ENCODE measurements around the gene AP3M1. TPM values are rescaled to one million over a fixed set of nuclear protein-coding genes. Genes with fewer than 3 reads are reported as not detected.
A peak's percentile ranks its signal among the peaks of the same experiment; 100 is the strongest.
"Not testable (repeated sequence)": the region's sequence is repeated elsewhere in the genome, so short reads cannot be mapped to it uniquely, and the experiment has no call there.

Gene AP3M1
- total and polyA plus RNA-seq, 2 experiments from 2014 or later: 29.1 to 35.6 TPM

- H3K27me3 ChIP-seq (replicated peaks; ENCODE audit: insufficient read depth): no peaks in the 10 kb centered on the region
- H3F3A ChIP-seq (ENCODE audit: insufficient read depth): peaks cover 45% of the 10 kb centered on the region
- peaks cover 87% of the 10 kb centered on the region for H3K79me2 ChIP-seq (ENCODE audit: insufficient read depth)
- H3K4me1 ChIP-seq (ENCODE audit: insufficient read depth): peaks cover 43% of the 10 kb centered on the region
- in situ Hi-C loops (cut with MboI): no loop called here
- H3K9me2 ChIP-seq (ENCODE audit: insufficient read depth): no peaks in the 10 kb centered on the region
- H3K4me2 ChIP-seq (ENCODE audit: unreplicated experiment): peak overlapping the region; percentile 84
- DNase-seq: peak; percentile 39
- peak overlapping the region; percentile 67 for H3K9ac ChIP-seq
- H3K27ac ChIP-seq: peak overlapping the region; percentile 84
- TF ChIP-seq EZH2 (IDR thresholded peaks at IDR 0.05; ENCODE audit: insufficient read depth, poor library complexity, severe bottlenecking) (no peak), EZH2phosphoT487 (IDR thresholded peaks at IDR 0.05; ENCODE audit: insufficient read depth, low read depth) (no peak)
- no peaks in the 10 kb centered on the region for H3K36me3 ChIP-seq (ENCODE audit: low read depth)
- no peaks in the 10 kb centered on the region for H3K9me3 ChIP-seq (ENCODE audit: low read depth)
- H3K4me3 ChIP-seq: peak overlapping the region; percentile 66
- H4K20me1 ChIP-seq (ENCODE audit: insufficient read depth): no peaks in the 10 kb centered on the region
- peak overlapping the region; percentile 40 for H2AFZ ChIP-seq
These were observed 39.9 kb upstream of the AP3M1 start for GRCh38 chr10:74190494-74190893.

- Histone ChIP-seq H3K9ac (peak overlapping the region; percentile 67), H3K36me3 (ENCODE audit: low read depth) (no peaks in the 10 kb centered on the region), H3K4me3 (peak overlapping the region; percentile 66), H3F3A (ENCODE audit: insufficient read depth) (peaks cover 40% of the 10 kb centered on the region), H3K79me2 (ENCODE audit: insufficient read depth) (peaks cover 87% of the 10 kb centered on the region), H4K20me1 (ENCODE audit: insufficient read depth) (no peaks in the 10 kb centered on the region), H3K27ac (peak overlapping the region; percentile 84), H3K4me1 (ENCODE audit: insufficient read depth) (peaks cover 39% of the 10 kb centered on the region), H3K9me2 (ENCODE audit: insufficient read depth) (no peaks in the 10 kb centered on the region), H3K27me3 (replicated peaks; ENCODE audit: insufficient read depth) (no peaks in the 10 kb centered on the region), H3K4me2 (ENCODE audit: unreplicated experiment) (peak overlapping the region; percentile 84), H3K9me3 (ENCODE audit: low read depth) (no peaks in the 10 kb centered on the region), H2AFZ (peak overlapping the region; percentile 40)
- TF ChIP-seq EZH2 (IDR thresholded peaks at IDR 0.05; ENCODE audit: insufficient read depth, poor library complexity, severe bottlenecking) (no peak), EZH2phosphoT487 (IDR thresholded peaks at IDR 0.05; ENCODE audit: insufficient read depth, low read depth) (no peak)
- DNase-seq: peak; percentile 94
- in situ Hi-C loops (cut with MboI): no loop called here
- 0% methylated on average over 3 of the region's 3 CpGs for WGBS, 2 experiments (ENCODE audit: low coverage in 1 of 2, low lambda C conversion rate in 2 of 2, missing lambda C conversion rate in 2 of 2)
These were observed 39.4 kb upstream of the AP3M1 start for GRCh38 chr10:74189999-74190421.

GRCh38 chr10:74188617-74189016 lies 38.0 kb upstream of the AP3M1 start:
- H3K9me3 ChIP-seq (ENCODE audit: low read depth); H3K4me2 ChIP-seq (ENCODE audit: unreplicated experiment); H3K36me3 ChIP-seq (ENCODE audit: low read depth); DNase-seq; H4K20me1 ChIP-seq (ENCODE audit: insufficient read depth); H3K4me3 ChIP-seq; H3K27me3 ChIP-seq (replicated peaks; ENCODE audit: insufficient read depth); in situ Hi-C loops (cut with MboI); H3K27ac ChIP-seq; H3K9me2 ChIP-seq (ENCODE audit: insufficient read depth); H2AFZ ChIP-seq; H3K9ac ChIP-seq: not testable (repeated sequence)
- 92 to 93% methylated on average over 13 of the region's 13 CpGs for whole genome bisulfite sequencing, 2 experiments (ENCODE audit: low coverage in 1 of 2, low lambda C conversion rate in 2 of 2, missing lambda C conversion rate in 2 of 2)
- Histone ChIP-seq H3F3A (ENCODE audit: insufficient read depth) (peaks cover 35% of the 10 kb centered on the region), H3K4me1 (ENCODE audit: insufficient read depth) (peaks cover 29% of the 10 kb centered on the region), H3K79me2 (ENCODE audit: insufficient read depth) (peaks cover 87% of the 10 kb centered on the region)

GRCh38 chr10:74187237-74187636 lies 36.6 kb upstream of the AP3M1 start:
- no peak overlapping the region for H3K27ac ChIP-seq
- WGBS, 2 experiments (ENCODE audit: low coverage in 1 of 2, low lambda C conversion rate in 2 of 2, missing lambda C conversion rate in 2 of 2): 100% methylated on average over 1 of the region's 1 CpG
- no peaks in the 10 kb centered on the region for H3K36me3 ChIP-seq (ENCODE audit: low read depth)
- no peak overlapping the region for H3K9ac ChIP-seq
- H3K4me2 ChIP-seq (ENCODE audit: unreplicated experiment): no peak overlapping the region
- no peaks in the 10 kb centered on the region for H4K20me1 ChIP-seq (ENCODE audit: insufficient read depth)
- no peak for TF ChIP-seq EZH2 (IDR thresholded peaks at IDR 0.05; ENCODE audit: insufficient read depth, poor library complexity, severe bottlenecking)
- no peak for TF ChIP-seq EZH2phosphoT487 (IDR thresholded peaks at IDR 0.05; ENCODE audit: insufficient read depth, low read depth)
- peaks cover 87% of the 10 kb centered on the region for H3K79me2 ChIP-seq (ENCODE audit: insufficient read depth)
- in situ Hi-C loops (cut with MboI): no loop called here
- H3K9me3 ChIP-seq (ENCODE audit: low read depth): no peaks in the 10 kb centered on the region
- no peak overlapping the region for H3K4me3 ChIP-seq
- peaks cover 29% of the 10 kb centered on the region for H3K4me1 ChIP-seq (ENCODE audit: insufficient read depth)
- H3F3A ChIP-seq (ENCODE audit: insufficient read depth): peaks cover 27% of the 10 kb centered on the region
- H2AFZ ChIP-seq: no peak overlapping the region
- no peaks in the 10 kb centered on the region for H3K9me2 ChIP-seq (ENCODE audit: insufficient read depth)
- H3K27me3 ChIP-seq (replicated peaks; ENCODE audit: insufficient read depth): no peaks in the 10 kb centered on the region
- no peak for DNase-seq

- in situ Hi-C loops (cut with MboI): no loop called here
- TF ChIP-seq EZH2phosphoT487 (IDR thresholded peaks at IDR 0.05; ENCODE audit: insufficient read depth, low read depth) (no peak), EZH2 (IDR thresholded peaks at IDR 0.05; ENCODE audit: insufficient read depth, poor library complexity, severe bottlenecking) (no peak)
These were observed 36.0 kb upstream of the AP3M1 start for GRCh38 chr10:74186678-74187077.

More at GRCh38 chr10:74186678-74187077, 36.0 kb upstream of the AP3M1 start:
- peak; percentile 23 for DNase-seq
- Histone ChIP-seq H3K4me2 (ENCODE audit: unreplicated experiment) (no peak overlapping the region), H3K9me3 (ENCODE audit: low read depth) (no peaks in the 10 kb centered on the region), H3K27me3 (replicated peaks; ENCODE audit: insufficient read depth) (no peaks in the 10 kb centered on the region), H3K9ac (no peak overlapping the region), H3K27ac (no peak overlapping the region), H3K79me2 (ENCODE audit: insufficient read depth) (peaks cover 87% of the 10 kb centered on the region), H3K4me1 (ENCODE audit: insufficient read depth) (peaks cover 31% of the 10 kb centered on the region), H2AFZ (no peak overlapping the region), H3K4me3 (no peak overlapping the region), H4K20me1 (ENCODE audit: insufficient read depth) (no peaks in the 10 kb centered on the region), H3F3A (ENCODE audit: insufficient read depth) (peaks cover 24% of the 10 kb centered on the region), H3K9me2 (ENCODE audit: insufficient read depth) (no peaks in the 10 kb centered on the region), H3K36me3 (ENCODE audit: low read depth) (no peaks in the 10 kb centered on the region)

Data from GM23248 (cell line).